CD4-positive, CD25-positive, alpha-beta regulatory T cell (primary cell): ENCODE measurements around the gene TSPAN18. TPM values are rescaled to one million over a fixed set of nuclear protein-coding genes. Genes with fewer than 3 reads are reported as not detected.
A peak's percentile ranks its signal among the peaks of the same experiment; 100 is the strongest.

Experiments
- ATAC-seq, 2 donors: fragments of 150-1000 bp; cut with Tn5 transposase; one replicate each; pipeline ENCODE4 v1.10.0; 2021; ENCODE audit warnings: low read depth in 2 of 2, moderate number of reproducible peaks in 2 of 2, moderate library complexity in 1 of 2
- DNase-seq, 3 donors: peaks; one replicate each; pipeline versions ENCODE4 v3.0.0 to v3.0.0-alpha.2; 2012 to 2022; ENCODE audit warnings: mixed read lengths in 1 of 3
- H3K27ac ChIP-seq: one replicate; pipeline ENCODE4 v1.7.0; 2013; ENCODE audit warnings: mild to moderate bottlenecking, low read length; ENCODE audit not compliant: insufficient read depth, poor library complexity, severe bottlenecking
- H3K27me3 ChIP-seq: one replicate; pipeline ENCODE4 v1.7.0; 2013; ENCODE audit warnings: low read length; ENCODE audit not compliant: control insufficient read depth, insufficient read depth
- H3K36me3 ChIP-seq: one replicate; pipeline ENCODE4 v1.7.0; 2013; ENCODE audit warnings: mild to moderate bottlenecking, low read length, moderate library complexity; ENCODE audit not compliant: control insufficient read depth, insufficient read depth
- H3K4me1 ChIP-seq: 2 replicates; pipeline ENCODE4 v1.7.0; 2013; ENCODE audit warnings: mild to moderate bottlenecking, low read length; ENCODE audit not compliant: insufficient read depth, control insufficient read depth, poor library complexity, severe bottlenecking
- H3K4me3 ChIP-seq: one replicate; pipeline ENCODE4 v1.7.0; 2013; ENCODE audit warnings: low read depth, mild to moderate bottlenecking, low read length, moderate library complexity
- H3K9me3 ChIP-seq, 2 experiments: 1 replicate in 1 of 2; 2 replicates in 1 of 2; pipeline ENCODE4 v1.7.0; 2013; ENCODE audit warnings: low read length in 2 of 2, mild to moderate bottlenecking in 1 of 2, moderate library complexity in 1 of 2; ENCODE audit not compliant: control insufficient read depth in 2 of 2
- H3K27ac Mint-ChIP-seq, 3 donors: one replicate each; pipeline ENCODE4 v1.8.0; 2020 to 2022; ENCODE audit warnings: mild to moderate bottlenecking in 3 of 3, mixed read lengths in 3 of 3, moderate library complexity in 2 of 3
- H3K27me3 Mint-ChIP-seq: one replicate; pipeline ENCODE4 v1.8.0; 2022; ENCODE audit warnings: mild to moderate bottlenecking, mixed read lengths
- H3K36me3 Mint-ChIP-seq: one replicate; pipeline ENCODE4 v1.8.0; 2020; ENCODE audit warnings: mixed read lengths
- H3K4me1 Mint-ChIP-seq, 4 donors: one replicate each; pipeline ENCODE4 v1.8.0; 2020 to 2022; ENCODE audit warnings: mixed read lengths in 4 of 4, mild to moderate bottlenecking in 1 of 4
- H3K4me3 Mint-ChIP-seq, 4 donors: one replicate each; pipeline ENCODE4 v1.8.0; 2020 to 2022; ENCODE audit warnings: mild to moderate bottlenecking in 4 of 4, mixed read lengths in 4 of 4, moderate library complexity in 3 of 4
- H3K9me3 Mint-ChIP-seq, 7 donors: one replicate each; pipeline ENCODE4 v1.8.0; 2020 to 2022; ENCODE audit warnings: mixed read lengths in 7 of 7, mild to moderate bottlenecking in 3 of 7, moderate library complexity in 2 of 7
- polyA plus RNA-seq, 4 donors: library from polyadenylated mRNA; unstranded; fragments of 300-500 nt; fragmentation: Illumina TruSeq; gene quantifications; one replicate each; pipeline ENCODE4 v1.2.3, GENCODE V29; 2021
- total RNA-seq: library from RNA; stranded (reverse); gene quantifications from one replicate; pipeline ENCODE4 v1.2.3, GENCODE V29; 2022

TSPAN18 gene
- total and polyA plus RNA-seq, 5 donors from 2014 or later = 3.2 to 36.9 (median 4.9) TPM

DNA sequence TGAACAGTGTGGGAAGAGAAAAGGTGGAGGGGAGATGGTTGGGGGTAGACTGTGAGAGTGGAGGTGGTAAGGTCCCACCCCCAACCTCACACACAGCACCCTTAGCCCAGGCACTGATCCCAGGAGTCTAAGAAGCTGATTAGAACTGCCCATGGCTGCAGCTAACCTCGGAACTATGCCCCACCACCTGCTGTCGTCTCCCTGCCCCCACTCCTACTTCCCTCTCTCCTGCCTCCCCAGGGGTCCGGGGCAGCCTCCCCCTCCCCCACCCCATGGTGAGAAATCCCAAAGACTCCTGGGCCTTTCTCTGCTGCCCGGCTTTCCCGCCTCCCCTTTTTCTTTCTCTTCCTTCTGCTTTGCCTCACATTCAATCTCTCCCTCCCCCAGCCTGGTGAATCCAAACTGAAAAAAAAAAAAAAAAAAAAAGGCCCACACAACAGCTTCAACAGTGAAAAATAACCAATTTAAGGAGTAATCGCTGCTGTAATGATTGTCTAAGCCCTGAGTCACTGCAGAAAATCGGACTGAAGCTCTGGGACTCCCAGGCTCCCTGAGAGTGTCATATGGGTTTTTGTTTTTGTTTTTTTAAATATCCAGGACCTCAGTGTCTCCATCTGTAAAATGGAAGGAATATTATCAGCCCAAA, 233.6 kb downstream of the TSPAN18 start:
- ATAC-seq (no peak), DNase-seq (no peak)
- no peak overlapping the region for H3K4me3 ChIP-seq
- H3K27ac Mint-ChIP-seq = no peak overlapping the region
- H3K27me3 ChIP-seq = no peaks in the 10 kb centered on the region
- H3K27ac ChIP-seq = no peak overlapping the region
- H3K4me3 Mint-ChIP-seq = no peak overlapping the region
- H3K36me3 Mint-ChIP-seq = no peaks in the 10 kb centered on the region
- no peaks in the 10 kb centered on the region for H3K4me1 ChIP-seq
- peaks cover 6% of the 10 kb centered on the region for H3K27me3 Mint-ChIP-seq
- no peaks in the 10 kb centered on the region for H3K4me1 Mint-ChIP-seq
- H3K9me3 Mint-ChIP-seq = no peaks in the 10 kb centered on the region
- no peaks in the 10 kb centered on the region for H3K9me3 ChIP-seq
- H3K36me3 ChIP-seq = no peaks in the 10 kb centered on the region

DNA sequence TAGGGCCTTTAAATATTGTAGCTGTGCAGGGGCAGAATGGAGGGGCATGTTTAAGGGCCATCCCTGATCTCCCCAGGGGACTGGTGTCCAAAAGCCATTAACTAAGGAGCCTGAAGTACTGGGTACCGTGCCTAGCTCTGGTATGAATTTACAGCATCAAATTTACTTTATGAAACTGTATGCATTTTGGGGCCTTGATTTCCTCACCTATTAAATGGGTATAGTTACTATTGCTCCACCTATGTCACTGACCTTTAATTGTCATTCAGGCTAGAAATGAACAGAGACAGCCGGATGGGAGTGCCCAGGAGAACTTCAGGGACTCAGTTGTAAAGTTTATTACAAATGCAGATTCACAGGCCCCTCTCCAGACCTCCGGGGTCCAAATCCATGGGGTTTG, 235.7 kb downstream of the TSPAN18 start:
- Mint-ChIP-seq H3K27ac (no peak overlapping the region), H3K4me1 (no peaks in the 10 kb centered on the region), H3K4me3 (no peak overlapping the region), H3K9me3 (no peaks in the 10 kb centered on the region), H3K36me3 (no peaks in the 10 kb centered on the region), H3K27me3 (peaks cover 6% of the 10 kb centered on the region)
- no peaks in the 10 kb centered on the region for H3K4me1 ChIP-seq
- no peaks in the 10 kb centered on the region for H3K9me3 ChIP-seq
- ATAC-seq (no peak), DNase-seq (no peak)
- H3K4me3 ChIP-seq = no peak overlapping the region
- no peak overlapping the region for H3K27ac ChIP-seq
- H3K27me3 ChIP-seq = no peaks in the 10 kb centered on the region
- no peaks in the 10 kb centered on the region for H3K36me3 ChIP-seq

DNA sequence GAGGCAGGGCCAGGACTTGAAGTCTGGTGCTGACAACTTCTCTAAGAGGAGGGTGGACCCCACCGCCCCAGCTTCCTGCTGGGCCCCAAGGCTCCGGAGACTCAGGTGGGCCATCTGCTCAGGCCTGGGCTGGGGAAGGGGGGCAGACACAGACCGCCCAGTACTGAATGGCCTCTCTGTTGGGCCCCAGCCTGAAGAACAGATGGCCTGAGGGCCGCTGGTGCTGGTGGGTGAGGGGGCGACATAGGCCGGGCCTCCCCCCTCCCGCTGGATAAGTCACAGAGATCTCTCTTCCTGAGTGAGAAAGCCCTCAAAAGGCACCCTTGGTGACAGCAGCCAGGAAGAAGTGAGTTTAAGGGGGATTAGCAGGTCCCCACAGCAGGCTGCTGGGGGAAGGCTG, 236.4 kb downstream of the TSPAN18 start:
- H3K9me3 ChIP-seq = no peaks in the 10 kb centered on the region
- Mint-ChIP-seq H3K36me3 (no peaks in the 10 kb centered on the region), H3K4me1 (no peaks in the 10 kb centered on the region), H3K4me3 (no peak overlapping the region), H3K27me3 (peaks cover 6% of the 10 kb centered on the region), H3K9me3 (no peaks in the 10 kb centered on the region), H3K27ac (no peak overlapping the region)
- H3K36me3 ChIP-seq = no peaks in the 10 kb centered on the region
- H3K4me3 ChIP-seq = no peak overlapping the region
- no peak overlapping the region for H3K27ac ChIP-seq
- H3K4me1 ChIP-seq = no peaks in the 10 kb centered on the region
- DNase-seq (no peak), ATAC-seq (no peak)
- H3K27me3 ChIP-seq = no peaks in the 10 kb centered on the region

DNA sequence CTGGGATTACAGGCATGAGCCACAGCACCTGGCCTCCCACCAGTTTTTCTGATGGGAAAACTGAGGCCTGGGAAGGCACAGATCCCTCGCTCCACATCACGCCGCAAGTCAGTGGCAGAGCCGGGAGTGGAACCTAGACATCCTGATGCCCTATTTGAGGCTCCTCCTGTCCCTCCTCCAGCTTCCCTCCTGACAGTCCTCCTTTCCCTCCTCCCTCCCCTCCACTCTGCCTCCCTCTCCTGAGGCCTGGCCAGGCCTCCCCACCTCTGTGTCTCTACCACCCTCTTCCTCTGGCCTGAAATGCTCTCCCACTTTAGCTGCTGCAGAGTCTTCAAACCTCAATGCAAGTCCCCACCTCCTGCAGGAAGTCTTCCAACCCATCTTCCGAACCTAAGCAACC, 237.2 kb downstream of the TSPAN18 start:
- Mint-ChIP-seq H3K36me3 (no peaks in the 10 kb centered on the region), H3K4me3 (no peak overlapping the region), H3K9me3 (no peaks in the 10 kb centered on the region), H3K4me1 (no peaks in the 10 kb centered on the region), H3K27me3 (peaks cover 6% of the 10 kb centered on the region), H3K27ac (peak overlapping the region in 1 of 3 donors; percentile 78)
- Histone ChIP-seq H3K27me3 (no peaks in the 10 kb centered on the region), H3K4me3 (no peak overlapping the region), H3K27ac (no peak overlapping the region), H3K9me3 (no peaks in the 10 kb centered on the region), H3K36me3 (no peaks in the 10 kb centered on the region), H3K4me1 (no peaks in the 10 kb centered on the region)
- ATAC-seq (no peak), DNase-seq (no peak)

DNA sequence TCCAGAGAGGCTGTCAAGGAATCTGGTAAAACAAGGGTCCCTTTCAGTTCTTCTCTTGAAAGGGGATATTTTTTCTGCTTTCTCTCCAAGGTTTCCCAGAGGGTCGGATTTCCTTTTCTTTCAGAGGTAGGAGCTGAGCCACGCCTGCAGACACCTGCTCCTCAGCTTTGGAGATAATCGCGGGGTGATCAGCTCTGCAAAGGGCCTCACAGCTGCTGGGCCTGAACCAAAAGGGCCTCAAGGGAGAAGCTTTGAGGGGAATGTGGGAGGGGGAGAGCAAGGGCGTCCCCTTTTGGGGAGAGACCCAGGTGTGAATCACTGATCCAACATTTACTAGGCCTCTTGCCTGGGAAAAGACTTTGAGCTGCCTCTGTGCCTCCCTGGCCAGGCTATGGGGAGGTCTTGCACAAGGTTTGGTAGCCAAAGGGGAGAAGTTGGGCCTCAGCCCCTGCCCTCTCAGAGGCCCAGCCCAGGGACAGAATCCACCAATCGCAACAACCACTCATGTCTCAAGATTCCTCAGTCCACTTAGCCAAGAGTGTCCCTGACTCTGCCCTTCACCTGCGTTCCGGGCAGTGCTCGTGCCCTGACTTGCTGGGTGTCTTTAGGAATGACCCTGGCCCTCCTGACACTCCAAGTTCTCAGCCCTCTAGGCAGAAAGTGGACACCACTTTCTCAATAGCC, 237.9 kb downstream of the TSPAN18 start:
- Histone ChIP-seq H3K27ac (no peak overlapping the region), H3K27me3 (no peaks in the 10 kb centered on the region), H3K4me1 (no peaks in the 10 kb centered on the region), H3K9me3 (no peaks in the 10 kb centered on the region), H3K36me3 (no peaks in the 10 kb centered on the region), H3K4me3 (no peak overlapping the region)
- Mint-ChIP-seq H3K27me3 (peaks cover 6% of the 10 kb centered on the region), H3K36me3 (no peaks in the 10 kb centered on the region), H3K4me3 (no peak overlapping the region), H3K9me3 (no peaks in the 10 kb centered on the region), H3K27ac (no peak overlapping the region), H3K4me1 (no peaks in the 10 kb centered on the region)
- ATAC-seq = no peak
- DNase-seq = no peak

DNA sequence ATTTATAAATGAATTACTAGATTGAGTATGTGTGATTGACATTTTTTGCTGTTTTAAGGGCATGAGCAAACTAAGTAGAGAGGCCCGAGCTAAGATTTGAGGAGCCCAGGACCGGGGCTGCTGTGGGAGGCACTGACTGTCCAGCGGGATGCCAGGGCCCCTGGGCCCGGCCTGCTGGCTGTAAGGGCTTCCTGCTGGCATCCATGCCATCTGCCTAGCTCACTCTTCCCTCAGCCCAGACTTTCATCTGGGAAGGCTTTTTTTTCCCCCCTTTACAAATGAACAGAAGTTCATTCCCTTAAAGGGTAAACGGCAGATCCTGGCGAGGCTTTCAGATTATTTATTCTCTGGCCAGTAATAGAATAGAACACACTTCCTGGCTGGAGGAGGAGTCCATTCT, 239.9 kb downstream of the TSPAN18 start:
- Mint-ChIP-seq H3K9me3 (no peaks in the 10 kb centered on the region), H3K4me1 (no peaks in the 10 kb centered on the region), H3K36me3 (no peaks in the 10 kb centered on the region), H3K4me3 (no peak overlapping the region), H3K27me3 (no peaks in the 10 kb centered on the region), H3K27ac (no peak overlapping the region)
- Histone ChIP-seq H3K27me3 (no peaks in the 10 kb centered on the region), H3K27ac (no peak overlapping the region), H3K36me3 (no peaks in the 10 kb centered on the region), H3K9me3 (no peaks in the 10 kb centered on the region), H3K4me3 (no peak overlapping the region), H3K4me1 (no peaks in the 10 kb centered on the region)
- no peak for ATAC-seq
- no peak for DNase-seq

DNA sequence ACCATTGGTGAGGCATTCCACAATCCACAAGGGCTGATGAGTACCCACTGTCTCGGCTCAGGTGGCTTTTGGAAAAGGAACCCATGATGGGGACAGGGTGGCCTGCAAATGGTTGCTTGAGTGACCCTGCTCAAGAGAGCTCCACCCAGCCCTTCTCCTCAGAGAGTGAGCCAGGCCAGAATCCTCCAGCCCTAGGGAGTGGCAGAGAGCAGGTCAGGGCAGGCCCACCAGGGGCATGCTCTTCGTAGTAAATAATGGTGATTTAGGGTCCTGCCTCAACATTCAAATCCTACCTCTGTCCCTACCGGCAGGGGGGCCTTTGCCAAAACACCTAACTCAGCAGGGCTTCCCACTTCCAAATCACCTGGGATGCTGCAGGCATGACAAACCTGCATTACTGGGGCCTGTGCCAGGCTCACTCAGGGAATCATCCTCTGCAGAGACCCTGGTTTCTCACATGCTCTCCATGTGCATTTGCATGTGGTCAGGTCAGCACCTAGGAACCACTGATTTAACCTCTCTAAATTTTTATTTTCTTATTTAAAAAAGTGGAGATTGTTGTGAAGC, 241.3 kb downstream of the TSPAN18 start:
- ATAC-seq = no peak
- H3K27ac ChIP-seq = no peak overlapping the region
- no peaks in the 10 kb centered on the region for H3K4me1 Mint-ChIP-seq
- H3K4me3 Mint-ChIP-seq = no peak overlapping the region
- H3K36me3 Mint-ChIP-seq = no peaks in the 10 kb centered on the region
- DNase-seq = no peak
- no peaks in the 10 kb centered on the region for H3K36me3 ChIP-seq
- no peaks in the 10 kb centered on the region for H3K4me1 ChIP-seq
- no peaks in the 10 kb centered on the region for H3K9me3 ChIP-seq
- H3K27me3 ChIP-seq = no peaks in the 10 kb centered on the region
- H3K27ac Mint-ChIP-seq = peak overlapping the region in 1 of 3 donors; percentile 63
- no peaks in the 10 kb centered on the region for H3K27me3 Mint-ChIP-seq
- H3K9me3 Mint-ChIP-seq = no peaks in the 10 kb centered on the region
- no peak overlapping the region for H3K4me3 ChIP-seq

DNA sequence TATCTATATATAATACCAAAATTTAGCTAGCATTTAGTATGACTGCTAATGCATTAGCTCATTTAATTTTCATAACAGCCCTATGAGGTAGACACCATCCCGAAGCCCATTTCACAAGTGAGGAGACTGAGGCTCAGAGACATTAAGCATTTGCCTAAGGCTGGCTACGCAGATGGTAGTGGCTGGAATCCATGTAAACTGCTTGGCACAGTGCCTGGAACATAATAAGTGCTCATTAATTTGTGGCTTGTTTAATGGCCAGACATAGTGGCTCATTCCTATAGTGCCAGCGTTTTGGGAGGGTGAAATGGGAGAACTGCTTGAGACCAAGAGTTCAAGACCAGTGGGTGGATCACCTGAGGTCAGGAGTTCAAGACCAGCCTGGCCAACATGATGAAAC, 241.7 kb downstream of the TSPAN18 start:
- Histone ChIP-seq H3K27ac (no peak overlapping the region), H3K27me3 (no peaks in the 10 kb centered on the region), H3K36me3 (no peaks in the 10 kb centered on the region), H3K4me3 (no peak overlapping the region), H3K9me3 (no peaks in the 10 kb centered on the region), H3K4me1 (no peaks in the 10 kb centered on the region)
- H3K4me1 Mint-ChIP-seq = no peaks in the 10 kb centered on the region
- no peak overlapping the region for H3K4me3 Mint-ChIP-seq
- no peaks in the 10 kb centered on the region for H3K27me3 Mint-ChIP-seq
- H3K36me3 Mint-ChIP-seq = no peaks in the 10 kb centered on the region
- no peak overlapping the region for H3K27ac Mint-ChIP-seq
- ATAC-seq (no peak), DNase-seq (no peak)
- H3K9me3 Mint-ChIP-seq = no peaks in the 10 kb centered on the region
